BJ (cell line): ENCODE data around the gene PUS1. TPM values are rescaled to one million over a fixed set of nuclear protein-coding genes. Genes with fewer than 3 reads are reported as not detected.

Experiments used
- CTCF ChIA-PET: fragments of 350-600 bp; formaldehyde crosslinking; extraction: SDS; loops from one replicate; lab custom pipeline; 2021; ENCODE audit warnings: antibody characterized with exemption, inconsistent platforms; lab: Yijun Ruan, JAX
- POLR2A ChIA-PET: fragments of 300-600 bp; sonication (Branson Sonifier 250); formaldehyde crosslinking; extraction: SDS; loops from one replicate; lab custom pipeline; 2021; ENCODE audit warnings: antibody characterized with exemption; lab: Charles Lee
- DNase-seq: peaks from one replicate; pipeline ENCODE4 v3.0.0-alpha.2; 2011; ENCODE audit warnings: low read depth
- H3K27me3 ChIP-seq: 2 replicates; pipeline ENCODE4 v1.6.0; 2011; ENCODE audit warnings: low read length; ENCODE audit not compliant: control insufficient read depth, insufficient read depth
- H3K36me3 ChIP-seq: 2 replicates; pipeline ENCODE4 v1.5.1; 2011; ENCODE audit warnings: low read length; ENCODE audit not compliant: control insufficient read depth, insufficient read depth
- H3K4me3 ChIP-seq: 2 replicates; pipeline ENCODE4 v1.5.1; 2011; ENCODE audit warnings: low read depth, mild to moderate bottlenecking, control low read depth, low read length
- polyA plus RNA-seq: library from polyadenylated mRNA; depleted of rRNA; stranded (reverse); fragments of >200 nt; gene quantifications from 2 replicates; pipeline ENCODE4 v1.2.3, GENCODE V29; 2011
- TF ChIP-seq, protein P1 (sequence below): IDR thresholded peaks from 2 replicates; pipeline ENCODE4 v1.5.1; 2011; ENCODE audit warnings: low read depth, mild to moderate bottlenecking, control low read depth, inconsistent platforms, low read length, moderate library complexity; ENCODE audit not compliant: insufficient read depth

PUS1 gene
- polyA plus RNA-seq, 1 experiment = 21.2 TPM

- ChIA-PET POLR2A (no interaction called here), CTCF (no interaction called here)
- Histone ChIP-seq H3K36me3 (peaks cover 12% of the 10 kb centered on the region), H3K27me3 (no peaks in the 10 kb centered on the region), H3K4me3 (no peak overlapping the region)
- no peak for DNase-seq
- TF ChIP-seq, protein P1, sequence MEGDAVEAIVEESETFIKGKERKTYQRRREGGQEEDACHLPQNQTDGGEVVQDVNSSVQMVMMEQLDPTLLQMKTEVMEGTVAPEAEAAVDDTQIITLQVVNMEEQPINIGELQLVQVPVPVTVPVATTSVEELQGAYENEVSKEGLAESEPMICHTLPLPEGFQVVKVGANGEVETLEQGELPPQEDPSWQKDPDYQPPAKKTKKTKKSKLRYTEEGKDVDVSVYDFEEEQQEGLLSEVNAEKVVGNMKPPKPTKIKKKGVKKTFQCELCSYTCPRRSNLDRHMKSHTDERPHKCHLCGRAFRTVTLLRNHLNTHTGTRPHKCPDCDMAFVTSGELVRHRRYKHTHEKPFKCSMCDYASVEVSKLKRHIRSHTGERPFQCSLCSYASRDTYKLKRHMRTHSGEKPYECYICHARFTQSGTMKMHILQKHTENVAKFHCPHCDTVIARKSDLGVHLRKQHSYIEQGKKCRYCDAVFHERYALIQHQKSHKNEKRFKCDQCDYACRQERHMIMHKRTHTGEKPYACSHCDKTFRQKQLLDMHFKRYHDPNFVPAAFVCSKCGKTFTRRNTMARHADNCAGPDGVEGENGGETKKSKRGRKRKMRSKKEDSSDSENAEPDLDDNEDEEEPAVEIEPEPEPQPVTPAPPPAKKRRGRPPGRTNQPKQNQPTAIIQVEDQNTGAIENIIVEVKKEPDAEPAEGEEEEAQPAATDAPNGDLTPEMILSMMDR = no peak
These were observed 9.9 kb downstream of the PUS1 start for GRCh38 chr12:131939007-131939406.

GRCh38 chr12:131940141-131940547 lies 11.1 kb downstream of the PUS1 start:
- Histone ChIP-seq H3K4me3 (no peak overlapping the region), H3K36me3 (peaks cover 15% of the 10 kb centered on the region), H3K27me3 (no peaks in the 10 kb centered on the region)
- DNase-seq = no peak
- CTCF ChIA-PET = no interaction called here
- POLR2A ChIA-PET = no interaction called here
- TF ChIP-seq, protein P1 = no peak

DNA sequence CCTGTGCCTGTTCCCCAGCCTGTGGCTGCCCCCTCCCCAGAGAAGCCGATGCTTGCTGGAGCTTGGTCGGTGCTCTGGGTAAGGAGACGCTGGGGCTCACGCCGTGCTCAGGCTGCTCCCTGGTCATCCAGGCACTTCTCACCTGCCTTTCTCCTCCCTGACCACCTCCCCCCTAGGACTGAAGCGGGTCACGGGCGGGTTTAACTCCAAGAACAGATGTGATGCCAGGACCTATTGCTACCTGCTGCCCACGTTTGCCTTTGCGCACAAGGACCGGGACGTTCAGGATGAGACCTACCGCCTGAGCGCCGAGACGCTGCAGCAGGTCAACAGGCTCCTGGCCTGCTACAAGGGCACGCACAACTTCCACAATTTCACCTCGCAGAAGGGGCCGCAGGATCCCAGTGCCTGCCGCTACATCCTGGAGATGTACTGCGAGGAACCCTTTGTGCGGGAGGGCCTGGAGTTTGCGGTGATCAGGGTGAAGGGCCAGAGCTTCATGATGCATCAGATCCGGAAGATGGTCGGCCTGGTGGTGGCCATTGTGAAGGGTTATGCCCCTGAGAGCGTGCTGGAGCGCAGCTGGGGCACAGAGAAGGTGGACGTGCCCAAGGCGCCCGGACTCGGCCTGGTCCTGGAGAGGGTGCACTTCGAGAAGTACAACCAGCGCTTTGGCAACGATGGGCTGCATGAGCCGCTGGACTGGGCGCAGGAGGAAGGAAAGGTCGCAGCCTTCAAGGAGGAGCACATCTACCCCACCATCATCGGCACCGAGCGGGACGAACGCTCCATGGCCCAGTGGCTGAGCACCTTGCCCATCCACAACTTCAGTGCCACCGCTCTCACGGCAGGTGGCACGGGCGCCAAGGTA lies 12.3 kb downstream of the PUS1 start:
- Histone ChIP-seq H3K4me3 (no peak overlapping the region), H3K36me3 (peaks cover 15% of the 10 kb centered on the region), H3K27me3 (no peaks in the 10 kb centered on the region)
- DNase-seq = no peak
- ChIA-PET CTCF (no interaction called here), POLR2A (no interaction called here)
- TF ChIP-seq, protein P1 = no peak

- H3K27me3 ChIP-seq = no peaks in the 10 kb centered on the region
- CTCF ChIA-PET = no interaction called here
- TF ChIP-seq, protein P1 = no peak
- H3K4me3 ChIP-seq = no peak overlapping the region
- peaks cover 15% of the 10 kb centered on the region for H3K36me3 ChIP-seq
- DNase-seq = no peak
- POLR2A ChIA-PET = no interaction called here
These were observed 12.9 kb downstream of the PUS1 start for GRCh38 chr12:131941987-131942341.

DNA sequence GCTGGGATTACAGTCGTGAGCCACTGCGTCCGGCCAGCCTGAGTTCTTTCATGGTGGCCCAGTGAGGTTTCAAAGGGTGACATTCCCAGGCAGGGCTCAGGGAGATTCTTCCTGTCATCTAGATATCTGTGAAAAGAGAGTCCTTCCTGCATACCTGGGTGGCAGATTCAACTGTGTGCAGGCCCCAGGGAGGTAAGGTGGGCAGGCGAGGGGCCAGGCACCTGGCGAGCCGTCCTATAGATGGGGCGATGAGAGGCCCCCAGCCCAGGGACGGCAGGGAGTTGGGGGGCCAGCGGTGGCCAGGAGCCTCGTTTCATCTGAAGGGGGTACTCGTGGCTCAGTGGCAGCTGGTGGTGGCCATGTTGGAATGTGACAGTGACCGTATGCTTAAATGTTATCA lies 13.6 kb downstream of the PUS1 start:
- Histone ChIP-seq H3K4me3 (no peak overlapping the region), H3K36me3 (peaks cover 15% of the 10 kb centered on the region), H3K27me3 (no peaks in the 10 kb centered on the region)
- CTCF ChIA-PET = no interaction called here
- POLR2A ChIA-PET = no interaction called here
- no peak for DNase-seq
- TF ChIP-seq, protein P1 = no peak
